ENCODE data around the gene ZFP69.
A peak's percentile ranks its signal among the peaks of the same experiment; 100 is the strongest.
"Not testable (repeated sequence)": the region's sequence is repeated elsewhere in the genome, so short reads cannot be mapped to it uniquely, and the experiment has no call there.

ZFP69 gene

GRCh38 chr1:40477678-40478053 is 576 bp downstream of the ZFP69 start:
- DNase-seq (ENCODE audit: low read depth, low spot score), result peak; percentile 15
- H3K36me3 ChIP-seq (ENCODE audit: insufficient read depth, insufficient read length, low read length), result peaks cover 23% of the 10 kb centered on the region

DNA sequence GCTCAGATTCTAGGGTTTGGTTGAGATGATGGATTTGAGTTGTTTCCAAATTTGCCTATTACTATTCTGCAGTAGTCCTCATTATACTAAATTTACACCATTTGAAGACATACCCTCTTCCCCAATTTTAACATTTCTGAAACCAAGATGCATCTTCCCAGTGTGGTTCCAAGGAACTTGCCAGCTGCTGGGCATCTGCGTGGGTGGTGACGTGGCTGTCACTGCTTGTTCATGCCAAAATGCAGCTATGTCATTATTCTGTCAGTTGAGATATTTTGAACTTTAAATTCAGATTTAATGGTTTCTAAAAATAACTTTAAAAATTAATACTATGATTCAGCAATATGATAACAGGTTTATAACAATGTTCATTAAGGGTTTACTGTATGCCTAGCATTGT is 1.2 kb downstream of the ZFP69 start:
- Histone ChIP-seq H3K4me3 (ENCODE audit: insufficient read length, low read depth) (peak overlapping the region; percentile 88), H3K9ac (ENCODE audit: insufficient read length, low read depth) (peak overlapping the region; percentile 96), H3K4me1 (ENCODE audit: insufficient read depth, insufficient read length) (no peaks in the 10 kb centered on the region), H3K36me3 (ENCODE audit: insufficient read depth, insufficient read length, low read length) (peaks cover 29% of the 10 kb centered on the region), H3K27me3 (ENCODE audit: insufficient read depth, insufficient read length) (peaks cover 9% of the 10 kb centered on the region), H3K9me3 (ENCODE audit: insufficient read depth, low read length) (peaks cover 29% of the 10 kb centered on the region)
- DNase-seq (ENCODE audit: low read depth, low spot score), result no peak
- no peak for TF ChIP-seq SUZ12 (IDR thresholded peaks at IDR 0.05; ENCODE audit: extremely low read depth, insufficient read depth, insufficient read length)
- TF ChIP-seq ZNF274 (IDR thresholded peaks at IDR 0.05; ENCODE audit: low read depth, low read length), result no peak
- no peak for TF ChIP-seq YY1 (IDR thresholded peaks at IDR 0.05; ENCODE audit: insufficient read depth, insufficient read length)

More at GRCh38 chr1:40477678-40478053, 576 bp downstream of the ZFP69 start:
- TF ChIP-seq SUZ12 (IDR thresholded peaks at IDR 0.05; ENCODE audit: extremely low read depth, insufficient read depth, insufficient read length), result no peak
- TF ChIP-seq ZNF274 (IDR thresholded peaks at IDR 0.05; ENCODE audit: low read depth, low read length), result no peak
- TF ChIP-seq YY1 (IDR thresholded peaks at IDR 0.05; ENCODE audit: insufficient read depth, insufficient read length), result no peak
- Histone ChIP-seq H3K9ac (ENCODE audit: insufficient read length, low read depth) (peak overlapping the region; percentile 96), H3K4me3 (ENCODE audit: insufficient read length, low read depth) (peak overlapping the region; percentile 88), H3K4me1 (ENCODE audit: insufficient read depth, insufficient read length) (no peaks in the 10 kb centered on the region), H3K27me3 (ENCODE audit: insufficient read depth, insufficient read length) (peaks cover 9% of the 10 kb centered on the region), H3K9me3 (ENCODE audit: insufficient read depth, low read length) (peaks cover 35% of the 10 kb centered on the region)

GRCh38 chr1:40479156-40479555 is 2.1 kb downstream of the ZFP69 start:
- peaks cover 9% of the 10 kb centered on the region for H3K27me3 ChIP-seq (ENCODE audit: insufficient read depth, insufficient read length)
- H3K36me3 ChIP-seq (ENCODE audit: insufficient read depth, insufficient read length, low read length), result peaks cover 31% of the 10 kb centered on the region
- TF ChIP-seq SUZ12 (IDR thresholded peaks at IDR 0.05; ENCODE audit: extremely low read depth, insufficient read depth, insufficient read length), result no peak
- no peak for TF ChIP-seq ZNF274 (IDR thresholded peaks at IDR 0.05; ENCODE audit: low read depth, low read length)
- TF ChIP-seq YY1 (IDR thresholded peaks at IDR 0.05; ENCODE audit: insufficient read depth, insufficient read length), result no peak
- H3K9me3 ChIP-seq (ENCODE audit: insufficient read depth, low read length), result peaks cover 21% of the 10 kb centered on the region
- H3K4me3 ChIP-seq (ENCODE audit: insufficient read length, low read depth), result no peak overlapping the region
- H3K9ac ChIP-seq (ENCODE audit: insufficient read length, low read depth), result no peak overlapping the region
- no peak for DNase-seq (ENCODE audit: low read depth, low spot score)
- no peaks in the 10 kb centered on the region for H3K4me1 ChIP-seq (ENCODE audit: insufficient read depth, insufficient read length)

- Histone ChIP-seq H3K9ac (ENCODE audit: insufficient read length, low read depth) (no peak overlapping the region), H3K4me3 (ENCODE audit: insufficient read length, low read depth) (no peak overlapping the region), H3K36me3 (ENCODE audit: insufficient read depth, insufficient read length, low read length) (peaks cover 56% of the 10 kb centered on the region), H3K27me3 (ENCODE audit: insufficient read depth, insufficient read length) (no peaks in the 10 kb centered on the region), H3K4me1 (ENCODE audit: insufficient read depth, insufficient read length) (no peaks in the 10 kb centered on the region), H3K9me3 (ENCODE audit: insufficient read depth, low read length) (peaks cover 78% of the 10 kb centered on the region)
- DNase-seq (ENCODE audit: low read depth, low spot score), result no peak
- peak; percentile 93 for TF ChIP-seq ZNF274 (IDR thresholded peaks at IDR 0.05; ENCODE audit: low read depth, low read length)
- no peak for TF ChIP-seq SUZ12 (IDR thresholded peaks at IDR 0.05; ENCODE audit: extremely low read depth, insufficient read depth, insufficient read length)
These were observed 18.3 kb downstream of the ZFP69 start for GRCh38 chr1:40495315-40495903.

DNA sequence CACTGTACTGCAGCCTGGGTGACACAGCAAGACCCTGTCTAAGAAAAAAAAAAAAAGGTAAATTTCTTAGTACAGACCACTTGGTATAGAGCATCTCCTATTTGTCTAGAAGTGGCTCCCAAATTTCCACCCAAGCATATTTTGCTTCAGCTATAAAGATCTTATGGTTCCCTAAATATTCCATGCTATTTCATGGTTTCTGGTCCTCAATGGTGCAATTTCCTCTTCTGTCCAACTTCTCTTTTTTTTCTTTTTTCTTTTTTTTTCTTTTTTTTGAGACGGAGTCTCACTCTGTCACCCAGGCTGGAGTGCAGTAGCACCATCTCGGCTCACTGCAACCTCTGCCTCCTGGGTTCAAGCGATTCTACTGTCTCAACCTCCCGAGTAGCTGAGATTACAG is 25.6 kb downstream of the ZFP69 start:
- H3K4me1 ChIP-seq (ENCODE audit: insufficient read depth, insufficient read length); DNase-seq (ENCODE audit: low read depth, low spot score); H3K4me3 ChIP-seq (ENCODE audit: insufficient read length, low read depth); H3K9ac ChIP-seq (ENCODE audit: insufficient read length, low read depth); H3K27me3 ChIP-seq (ENCODE audit: insufficient read depth, insufficient read length): not testable (repeated sequence)
- peaks cover 80% of the 10 kb centered on the region for H3K9me3 ChIP-seq (ENCODE audit: insufficient read depth, low read length)
- H3K36me3 ChIP-seq (ENCODE audit: insufficient read depth, insufficient read length, low read length), result peaks cover 12% of the 10 kb centered on the region

DNA sequence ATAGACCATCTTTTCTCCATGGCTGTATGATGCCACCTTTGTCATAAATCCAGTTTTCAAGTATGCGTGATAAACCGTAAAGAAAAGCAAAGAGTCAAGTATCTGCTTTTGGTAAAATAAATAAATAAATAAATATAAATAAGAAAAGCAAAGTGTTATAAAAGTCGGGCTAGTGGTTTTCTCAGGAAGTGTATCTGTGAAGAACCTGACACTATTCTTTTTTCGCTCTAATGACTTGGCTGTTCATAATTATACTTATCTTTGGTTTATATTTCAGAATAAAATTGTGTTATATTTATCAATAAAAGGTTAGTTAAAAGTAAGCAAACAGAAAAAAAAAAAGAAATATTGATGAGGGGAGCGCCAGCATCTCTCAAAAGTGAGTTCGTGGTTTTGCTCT is 30.9 kb downstream of the ZFP69 start:
- Histone ChIP-seq H3K4me3 (ENCODE audit: insufficient read length, low read depth) (peak overlapping the region; percentile 81), H3K36me3 (ENCODE audit: insufficient read depth, insufficient read length, low read length) (peaks cover 16% of the 10 kb centered on the region), H3K27me3 (ENCODE audit: insufficient read depth, insufficient read length) (peaks cover 3% of the 10 kb centered on the region), H3K9me3 (ENCODE audit: insufficient read depth, low read length) (peaks cover 47% of the 10 kb centered on the region), H3K4me1 (ENCODE audit: insufficient read depth, insufficient read length) (no peaks in the 10 kb centered on the region), H3K9ac (ENCODE audit: insufficient read length, low read depth) (peak overlapping the region; percentile 94)
- no peak for DNase-seq (ENCODE audit: low read depth, low spot score)
- TF ChIP-seq ZNF274 (IDR thresholded peaks at IDR 0.05; ENCODE audit: low read depth, low read length) (no peak), SUZ12 (IDR thresholded peaks at IDR 0.05; ENCODE audit: extremely low read depth, insufficient read depth, insufficient read length) (no peak), YY1 (IDR thresholded peaks at IDR 0.05; ENCODE audit: insufficient read depth, insufficient read length) (no peak)

DNA sequence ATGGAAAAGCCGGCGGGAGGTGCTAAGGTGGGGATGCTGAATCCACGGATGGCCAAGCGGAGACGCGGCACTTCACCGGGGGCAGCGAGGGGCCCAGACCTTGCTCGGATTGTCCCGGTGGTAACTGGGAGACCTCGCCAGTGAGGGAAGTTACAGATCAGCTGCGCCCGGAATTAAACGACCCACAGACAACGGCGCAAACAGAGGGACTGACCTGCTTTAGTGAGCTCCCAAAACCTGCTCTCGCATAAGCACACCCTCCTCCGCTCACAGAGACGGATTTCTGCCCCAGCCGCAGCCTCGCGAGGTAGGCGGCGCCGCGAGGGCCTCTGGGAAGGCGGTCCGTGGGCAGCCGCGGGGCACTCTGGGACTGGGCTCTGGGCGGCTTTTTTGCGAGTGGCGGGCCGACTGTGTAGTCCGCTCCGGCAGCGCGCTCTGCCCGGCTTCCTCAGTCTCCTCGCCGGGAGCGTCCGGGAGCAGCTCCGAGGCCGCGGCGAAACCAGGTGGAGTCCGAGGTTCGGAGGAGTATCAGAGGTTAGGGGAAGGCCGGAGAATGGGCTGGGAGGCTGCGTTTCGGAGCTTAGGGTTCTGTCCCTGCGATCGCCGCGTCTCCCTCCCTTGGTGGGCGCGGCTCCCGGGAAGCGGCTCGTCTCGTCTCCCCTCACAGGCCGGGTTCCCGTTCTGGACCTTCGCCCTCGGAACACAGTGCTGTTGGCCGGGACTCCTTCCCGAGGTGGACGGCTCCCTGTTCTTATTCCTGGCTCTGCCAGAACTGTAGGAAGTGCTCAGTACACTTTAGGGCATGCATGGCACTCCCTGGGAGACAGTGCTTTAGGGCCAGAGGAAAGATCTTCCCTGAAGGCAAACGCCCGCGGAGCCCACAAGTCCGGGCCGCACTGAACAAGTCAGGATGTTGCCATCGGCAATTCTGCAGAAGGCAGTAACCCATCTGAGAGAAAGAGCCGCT is 31.6 kb downstream of the ZFP69 start, which contains the start of gene EXO5:
EXO5 (plus strand) TSS at position 393 of the 967 bp plus-strand sequence. CDS start 5,778 bp downstream, outside the sequence.
- Histone ChIP-seq H3K9me3 (ENCODE audit: insufficient read depth, low read length) (peaks cover 40% of the 10 kb centered on the region), H3K27me3 (ENCODE audit: insufficient read depth, insufficient read length) (peaks cover 3% of the 10 kb centered on the region), H3K4me3 (ENCODE audit: insufficient read length, low read depth) (peak within 1 kb of the TSS; percentile 81), H3K9ac (ENCODE audit: insufficient read length, low read depth) (peak within 1 kb of the TSS; percentile 94), H3K4me1 (ENCODE audit: insufficient read depth, insufficient read length) (no peaks in the 10 kb centered on the region), H3K36me3 (ENCODE audit: insufficient read depth, insufficient read length, low read length) (peaks cover 14% of the 10 kb centered on the region)
- TF ChIP-seq ZNF274 (IDR thresholded peaks at IDR 0.05; ENCODE audit: low read depth, low read length) (no peak), YY1 (IDR thresholded peaks at IDR 0.05; ENCODE audit: insufficient read depth, insufficient read length) (no peak), SUZ12 (IDR thresholded peaks at IDR 0.05; ENCODE audit: extremely low read depth, insufficient read depth, insufficient read length) (no peak)
- DNase-seq (ENCODE audit: low read depth, low spot score), result peak; percentile 61

Measured in NT2/D1 (cell line).